OCI-M1 (cell line): ENCODE measurements around the gene TECR.
"Not testable (repeated sequence)": the region's sequence is repeated elsewhere in the genome, so short reads cannot be mapped to it uniquely, and the experiment has no call there.

Experiments
- DNase-seq: peaks from one replicate; lab custom pipeline; 2025; lab: John Stamatoyannopoulos, UW

The TECR gene, protein sequence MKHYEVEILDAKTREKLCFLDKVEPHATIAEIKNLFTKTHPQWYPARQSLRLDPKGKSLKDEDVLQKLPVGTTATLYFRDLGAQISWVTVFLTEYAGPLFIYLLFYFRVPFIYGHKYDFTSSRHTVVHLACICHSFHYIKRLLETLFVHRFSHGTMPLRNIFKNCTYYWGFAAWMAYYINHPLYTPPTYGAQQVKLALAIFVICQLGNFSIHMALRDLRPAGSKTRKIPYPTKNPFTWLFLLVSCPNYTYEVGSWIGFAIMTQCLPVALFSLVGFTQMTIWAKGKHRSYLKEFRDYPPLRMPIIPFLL

DNA sequence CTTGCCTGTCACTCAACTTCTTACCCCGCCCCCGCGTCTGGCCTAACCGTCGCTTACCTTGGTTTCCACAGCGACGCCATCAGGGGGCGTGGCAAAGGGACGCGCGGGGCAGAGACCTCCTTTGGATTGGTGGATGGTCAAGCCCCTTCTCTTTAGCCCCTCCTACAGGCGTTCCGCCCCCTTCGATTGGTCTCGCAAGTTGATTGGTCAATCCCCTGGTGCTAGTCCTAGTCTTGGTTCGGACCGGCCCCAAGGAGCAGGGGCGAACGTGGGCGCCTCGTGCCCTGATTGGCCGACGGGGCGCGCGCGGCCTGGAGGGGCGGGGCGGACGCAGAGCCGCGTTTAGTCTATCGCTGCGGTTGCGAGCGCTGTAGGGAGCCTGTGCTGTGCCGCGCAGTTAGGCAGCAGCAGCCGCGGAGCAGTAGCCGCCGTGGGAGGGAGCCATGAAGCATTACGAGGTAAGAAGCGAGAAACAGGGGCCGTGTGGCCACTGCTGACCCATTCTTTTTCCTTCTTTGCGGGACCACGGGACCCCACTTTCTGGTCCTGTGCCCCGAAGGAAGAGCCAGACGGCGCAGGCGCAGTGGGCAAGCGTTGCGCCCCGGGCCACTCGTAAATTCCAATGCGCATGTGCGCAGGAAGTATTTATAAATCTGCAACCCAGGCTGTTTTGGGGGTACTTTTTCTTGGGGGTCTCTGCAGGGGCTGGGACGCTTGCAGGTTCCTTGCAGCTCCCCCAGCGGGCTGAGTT, at the start of gene TECR:
Gene TECR, plus strand, starts transcription at position 341 of the 751 bp plus-strand sequence. Its CDS starts 103 bp downstream, at position 444.
- peak; percentile 100 for DNase-seq

DNA sequence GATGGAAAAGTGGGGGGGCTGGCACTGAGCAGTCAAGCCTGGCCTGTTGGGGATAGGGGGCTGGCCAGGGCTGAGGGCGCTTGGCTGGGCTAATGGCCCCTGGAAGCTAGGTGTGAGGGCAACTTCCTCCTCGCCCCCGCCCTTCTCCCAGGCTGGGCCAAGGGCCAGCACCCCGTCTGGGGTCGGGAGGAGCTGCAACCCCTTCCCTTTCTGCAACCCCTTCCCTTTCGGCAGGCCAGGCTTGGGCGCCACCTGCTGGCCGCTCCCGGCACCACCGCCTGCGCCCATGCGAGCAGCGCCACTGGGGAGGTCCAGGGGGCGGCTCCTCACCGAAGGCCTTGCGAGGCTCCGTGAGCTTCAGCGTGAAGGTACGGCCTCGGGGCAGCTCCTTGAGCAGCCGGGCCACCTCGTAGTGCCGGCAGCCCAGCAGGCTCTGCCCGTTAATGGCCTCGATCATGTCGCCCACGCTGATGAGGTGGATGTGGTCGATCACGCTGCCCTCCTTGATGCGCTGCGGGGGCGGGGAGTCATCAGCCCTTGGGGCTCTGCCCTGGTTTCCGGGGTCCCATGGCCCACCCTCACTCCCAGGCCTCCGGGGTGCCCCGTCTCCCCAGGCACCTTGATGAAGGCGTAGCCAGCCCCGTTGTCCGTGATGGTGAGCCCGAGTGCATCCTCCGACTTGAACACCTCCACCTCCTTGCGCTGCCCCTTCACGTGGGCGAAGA, 49.3 kb upstream of the TECR start:
- DNase-seq: peak; percentile 87

DNA sequence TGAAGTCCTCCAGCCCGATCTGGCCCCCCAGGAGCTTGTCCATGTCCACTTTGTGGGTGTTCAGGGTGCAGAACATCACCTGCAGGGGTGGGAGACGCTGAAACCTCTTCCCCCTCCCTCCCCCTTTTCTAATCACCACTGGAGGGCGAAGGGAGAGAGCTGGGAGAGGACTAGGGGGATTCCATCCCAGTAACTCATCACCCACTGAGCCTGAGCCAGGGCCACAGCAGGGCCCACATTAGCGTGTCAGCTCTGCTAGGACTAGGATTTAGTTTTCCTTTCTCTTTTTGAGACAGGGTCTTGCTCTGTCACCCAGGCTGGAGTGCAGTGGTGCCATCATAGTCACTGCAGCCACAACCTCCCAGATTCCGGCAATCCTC, 48.7 kb upstream of the TECR start:
- no peak for DNase-seq

DNA sequence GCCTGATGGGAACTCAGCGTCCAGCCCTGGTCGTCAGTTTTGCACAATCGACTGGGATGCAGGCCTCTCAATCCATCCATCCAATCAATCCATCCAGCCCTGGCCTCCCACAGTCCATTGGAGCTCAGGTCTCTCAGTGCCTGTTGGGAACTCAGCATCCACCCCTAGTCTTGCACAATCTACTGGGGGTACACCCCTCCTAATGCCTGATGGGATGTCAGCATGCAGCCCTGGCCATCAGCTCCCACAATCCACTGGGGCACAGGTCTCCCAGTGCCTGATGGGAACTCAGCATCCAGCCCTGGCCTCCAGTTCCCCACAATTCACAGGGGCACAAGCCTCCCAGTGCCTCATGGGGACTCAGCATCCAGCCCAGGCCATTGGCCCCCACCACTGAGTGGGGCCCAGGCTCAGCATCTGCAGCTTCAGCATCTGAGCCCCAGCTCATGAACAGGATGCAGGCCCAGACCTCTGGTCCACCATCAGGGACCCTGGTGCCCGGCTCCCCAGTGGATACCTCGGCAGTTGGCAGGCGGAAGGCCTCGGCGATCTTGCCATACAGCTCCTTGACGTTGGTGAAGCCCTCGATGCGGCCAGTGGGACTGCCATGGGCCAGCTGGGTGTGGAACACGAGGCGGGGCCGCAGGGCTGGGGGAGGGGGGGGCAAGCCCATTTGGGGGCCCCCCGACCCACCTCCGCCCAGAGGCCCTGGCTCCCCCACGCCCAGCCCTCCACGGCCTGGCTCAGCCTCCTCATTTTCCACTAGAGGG, 47.0 kb upstream of the TECR start:
- no peak for DNase-seq

DNA sequence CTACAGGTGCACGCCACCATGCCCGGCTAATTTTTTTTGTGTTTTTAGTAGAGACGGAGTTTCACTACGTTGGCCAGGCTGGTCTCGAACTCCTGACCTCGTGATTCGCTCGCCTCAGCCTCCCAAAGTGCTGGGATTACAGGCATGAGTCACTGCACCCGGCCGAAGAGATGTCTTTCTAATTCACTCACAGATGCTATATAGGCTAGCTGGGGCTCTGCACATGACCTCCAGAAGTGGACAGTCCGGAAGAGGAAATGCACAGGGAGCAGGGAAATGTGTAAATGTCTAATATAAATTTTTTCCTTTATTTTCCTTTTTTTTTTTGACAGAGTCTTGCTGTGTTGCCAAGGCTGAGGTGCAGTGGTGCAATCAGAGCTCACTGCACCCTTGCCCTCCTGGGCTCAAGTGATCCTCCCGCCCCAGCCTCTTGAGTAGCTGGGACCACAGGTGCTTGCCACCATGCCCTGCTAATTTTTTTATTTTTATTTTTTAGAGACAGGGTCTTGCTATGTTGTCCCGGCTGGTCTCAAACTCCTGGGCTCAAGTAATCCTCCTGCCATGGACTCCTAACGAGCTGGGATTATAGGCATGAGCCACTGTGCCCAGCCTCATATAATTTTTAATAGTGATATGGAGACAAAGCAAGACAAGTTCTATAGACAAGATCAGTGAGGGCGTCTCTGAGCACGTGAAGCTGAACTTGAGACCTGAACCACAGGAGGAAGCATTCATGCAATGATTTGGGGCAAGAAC, 41.8 kb upstream of the TECR start:
- DNase-seq: no peak

DNA sequence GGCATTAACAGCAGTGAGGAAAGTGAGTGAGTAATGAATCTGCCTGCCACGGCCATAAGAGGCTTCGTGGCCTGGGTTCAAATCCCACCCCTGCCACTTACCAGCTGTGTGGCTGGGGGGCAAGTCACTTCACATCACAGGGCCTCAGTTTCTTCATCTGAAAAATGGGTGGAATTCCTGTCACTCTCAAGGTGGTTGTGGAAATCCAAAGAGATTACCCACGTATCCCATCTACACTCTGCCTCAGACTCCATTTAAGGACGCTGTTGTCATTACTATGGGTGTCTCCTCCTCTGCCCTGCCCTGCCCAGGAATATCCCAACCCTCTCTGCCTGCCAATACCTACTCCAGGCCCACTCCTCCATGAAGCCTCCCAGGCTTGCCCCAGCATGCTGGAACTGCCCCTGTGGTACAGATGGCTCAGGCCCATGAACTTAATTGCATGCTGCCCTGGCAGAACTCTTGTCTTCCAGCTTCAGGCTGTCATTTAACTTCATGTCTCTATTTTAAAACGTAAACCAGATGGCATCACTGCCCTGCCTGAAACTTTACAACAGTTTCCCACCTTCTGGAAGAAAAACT, 36.5 kb upstream of the TECR start:
- no peak for DNase-seq

DNA sequence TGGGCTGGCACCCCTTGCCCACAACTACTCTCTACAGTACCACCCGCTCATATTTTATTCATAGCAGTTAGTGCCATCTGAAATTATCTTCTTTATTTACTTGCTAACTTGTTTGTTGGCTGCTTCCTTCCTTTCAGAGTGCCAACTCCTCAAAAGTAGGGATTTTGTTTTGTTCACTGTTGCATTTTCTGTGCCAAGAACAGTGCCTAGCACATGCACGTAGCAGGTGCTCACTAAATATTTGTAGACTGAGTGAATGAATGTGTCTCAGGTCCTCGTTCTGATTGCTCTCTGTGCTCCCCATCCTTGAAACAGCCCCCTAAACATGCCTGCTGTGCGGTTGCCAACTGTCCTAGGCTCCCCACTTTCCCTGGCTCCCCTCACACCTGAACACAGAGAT, 35.0 kb upstream of the TECR start:
- DNase-seq: no peak

DNA sequence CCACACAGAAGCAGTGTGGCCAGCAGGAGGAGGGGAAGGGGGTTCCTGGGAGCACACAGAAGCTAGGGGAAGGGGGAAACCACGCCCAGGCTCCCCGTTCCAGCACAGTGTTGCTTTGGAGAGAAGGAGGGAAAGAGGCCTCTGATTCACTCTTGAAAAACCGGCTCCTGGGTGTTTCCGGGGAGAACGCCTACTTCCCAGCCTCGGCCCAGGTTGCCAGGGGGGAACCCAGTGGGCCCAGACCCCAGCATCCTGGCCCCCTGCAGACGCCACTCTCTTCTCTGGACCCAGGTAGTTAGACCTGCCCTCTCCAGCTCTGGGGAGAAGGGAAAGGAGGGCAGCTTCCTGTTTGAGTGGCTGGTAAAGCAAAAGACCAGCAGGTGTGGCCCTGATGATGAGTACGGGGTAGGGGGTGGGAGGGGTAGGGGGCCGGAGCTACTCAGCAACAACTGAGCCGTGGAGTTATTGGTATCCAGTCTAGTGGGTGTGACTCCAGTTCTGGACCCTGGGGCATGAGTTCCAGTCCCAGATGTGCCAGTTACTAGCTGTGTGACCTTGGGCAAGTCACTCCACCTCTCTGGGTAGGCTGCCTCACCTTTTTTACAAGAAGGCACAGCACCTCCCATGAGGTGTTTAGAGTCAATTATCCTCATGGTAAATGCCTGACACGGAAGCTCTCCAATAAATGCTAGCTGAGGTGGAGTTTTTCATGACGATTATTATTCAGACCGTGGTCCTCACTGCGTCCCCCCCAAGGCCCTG, 34.3 kb upstream of the TECR start:
- DNase-seq: no peak

DNA sequence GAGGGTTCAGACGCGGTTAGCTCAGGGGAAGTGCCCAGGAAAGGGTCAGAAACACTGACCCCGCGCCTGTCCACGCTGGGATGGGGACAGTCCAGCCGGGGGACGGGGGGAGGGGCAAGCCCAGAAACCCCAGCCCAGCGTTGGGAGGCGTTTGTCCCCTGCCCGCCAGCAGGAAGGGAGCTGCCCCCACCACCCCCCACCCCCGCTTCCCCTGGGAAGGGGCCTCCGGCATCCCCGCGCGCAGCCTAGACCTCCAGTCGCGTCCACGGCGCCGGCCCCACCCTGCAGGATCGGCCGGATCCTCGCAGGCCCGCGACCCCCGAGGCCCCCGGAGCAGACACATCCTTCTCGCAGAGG, 33.7 kb upstream of the TECR start:
- DNase-seq: peak; percentile 65

DNA sequence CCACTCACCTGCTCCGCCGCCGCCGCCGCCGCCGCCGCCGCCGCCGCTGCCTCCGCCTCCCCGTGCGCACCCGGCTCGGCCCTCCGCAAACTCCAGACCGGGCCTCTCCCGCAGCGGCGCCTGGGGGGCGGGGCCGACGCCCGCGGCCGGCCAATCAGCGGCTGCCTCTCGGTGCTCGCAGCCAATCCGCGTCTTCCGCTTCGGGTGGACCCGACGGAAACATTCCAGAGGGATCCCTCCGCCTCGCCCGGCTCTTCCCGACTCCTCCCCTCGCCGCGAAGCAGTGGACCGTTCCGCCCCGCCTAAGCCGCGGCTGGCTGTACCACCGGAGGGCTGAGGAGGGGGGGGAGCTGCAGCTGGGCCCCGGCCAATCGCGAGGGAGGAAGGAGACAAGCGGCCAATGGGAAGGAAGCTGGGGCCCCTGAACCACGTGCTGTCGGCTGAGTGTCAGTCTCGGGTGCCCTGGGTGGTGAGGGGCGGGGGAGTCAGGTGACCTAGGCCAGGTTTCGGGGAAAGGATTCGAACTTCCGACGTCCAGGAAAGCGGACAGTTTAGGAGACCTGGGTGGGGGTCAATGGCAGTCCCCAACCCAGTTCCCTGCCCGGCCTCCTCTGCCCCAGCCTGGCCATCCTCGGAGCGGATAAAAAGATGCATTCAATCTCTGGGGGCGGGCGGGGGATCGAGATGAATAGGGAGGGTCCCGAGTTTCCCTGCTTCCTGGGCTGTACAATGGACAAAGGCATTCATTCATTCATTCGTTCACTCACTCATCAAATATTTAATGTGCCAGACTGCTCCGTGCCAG, 33.2 kb upstream of the TECR start, which contains the start of gene GIPC1:
Gene GIPC1, minus strand, starts transcription at position 99 of the 805 bp plus-strand sequence. CDS start 13,151 bp downstream, outside the sequence.
- DNase-seq: peak; percentile 100

DNA sequence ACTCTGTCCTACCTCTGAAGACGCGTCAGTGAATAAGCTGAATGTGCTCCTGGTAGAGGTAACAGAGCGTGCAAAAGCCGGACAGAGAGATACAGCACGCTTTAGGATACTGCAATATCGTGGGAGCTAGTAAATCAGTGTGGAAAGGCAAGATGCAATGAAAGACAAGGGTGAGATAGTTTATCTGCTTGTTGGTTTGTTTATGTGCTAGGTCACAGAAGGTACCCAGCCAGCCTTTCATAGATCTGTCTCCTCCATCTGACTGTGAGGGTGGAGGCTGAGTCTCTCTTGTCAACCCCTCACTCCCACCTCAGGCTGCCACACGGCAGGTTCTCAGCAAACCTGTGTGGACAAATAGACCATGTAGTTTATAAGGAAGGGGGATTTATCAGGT, 32.6 kb upstream of the TECR start:
- peak; percentile 76 for DNase-seq

DNA sequence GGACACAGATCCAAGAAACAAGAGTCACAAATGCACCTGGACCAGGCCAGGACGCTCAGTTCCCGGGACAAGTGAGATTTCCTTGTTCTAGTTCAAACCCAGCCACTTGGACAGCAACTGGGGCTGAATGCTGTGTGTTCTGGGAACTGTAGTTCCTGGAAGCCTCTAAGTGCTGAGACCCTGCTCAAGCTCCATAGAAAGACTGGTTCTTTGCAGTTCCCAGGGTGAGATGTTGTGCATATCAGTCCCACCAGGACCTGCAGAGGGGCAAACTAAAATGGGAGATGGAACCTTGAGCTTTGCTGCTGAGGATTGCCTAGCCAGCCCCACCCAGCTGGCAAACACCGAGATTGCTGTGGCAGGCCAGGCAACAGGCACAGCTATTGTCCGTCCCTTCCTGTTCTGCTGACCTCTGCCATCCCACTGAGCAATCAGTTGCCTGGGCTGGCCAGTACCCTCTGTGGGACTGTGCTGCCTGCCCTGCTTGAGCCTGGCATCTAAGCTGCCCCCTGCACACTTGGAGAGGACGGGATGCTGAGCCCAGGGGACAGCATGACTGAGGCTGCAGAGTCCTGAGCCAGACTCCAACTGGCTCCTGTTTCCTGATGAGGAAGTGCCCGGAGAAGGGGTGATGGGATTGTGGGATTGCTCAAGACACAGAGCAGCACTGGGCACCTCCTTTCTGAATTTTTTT, 32.0 kb upstream of the TECR start:
- peak; percentile 82 for DNase-seq

DNA sequence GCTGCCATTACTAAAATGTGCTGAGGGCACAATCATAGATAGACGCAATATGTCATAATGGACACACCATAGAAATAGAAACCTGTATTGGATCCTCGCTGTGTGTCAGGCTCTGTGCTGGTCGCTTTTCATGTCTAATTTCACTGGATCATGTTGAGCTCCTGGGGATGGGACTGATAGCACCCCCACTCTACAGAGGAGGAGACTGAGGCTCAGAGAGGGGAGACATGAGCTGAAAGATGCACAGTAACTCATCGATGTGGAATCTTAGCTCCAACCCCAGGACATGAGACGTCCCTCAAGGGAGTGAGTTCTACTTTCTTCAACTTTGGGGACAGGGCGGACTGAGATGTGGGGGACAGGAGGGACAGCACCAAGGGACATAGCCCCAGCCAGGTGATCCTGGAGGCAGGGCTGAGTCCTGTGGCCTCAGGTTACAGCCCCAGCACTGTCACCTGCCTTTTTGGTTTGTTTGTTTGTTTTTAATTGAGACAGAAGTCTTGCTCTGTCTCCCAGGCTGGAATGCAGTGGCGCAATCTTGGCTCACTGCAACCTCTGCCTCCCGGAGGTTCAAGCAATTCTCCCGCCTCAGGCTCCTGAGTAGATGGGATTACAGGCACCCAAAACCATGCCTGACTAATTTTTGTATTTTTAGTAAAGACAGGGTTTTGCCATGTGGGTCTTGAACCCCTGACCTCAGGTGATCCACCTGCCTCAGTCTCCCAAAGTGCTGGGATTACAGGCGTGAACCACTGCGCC, 26.9 kb upstream of the TECR start:
- DNase-seq: no peak

DNA sequence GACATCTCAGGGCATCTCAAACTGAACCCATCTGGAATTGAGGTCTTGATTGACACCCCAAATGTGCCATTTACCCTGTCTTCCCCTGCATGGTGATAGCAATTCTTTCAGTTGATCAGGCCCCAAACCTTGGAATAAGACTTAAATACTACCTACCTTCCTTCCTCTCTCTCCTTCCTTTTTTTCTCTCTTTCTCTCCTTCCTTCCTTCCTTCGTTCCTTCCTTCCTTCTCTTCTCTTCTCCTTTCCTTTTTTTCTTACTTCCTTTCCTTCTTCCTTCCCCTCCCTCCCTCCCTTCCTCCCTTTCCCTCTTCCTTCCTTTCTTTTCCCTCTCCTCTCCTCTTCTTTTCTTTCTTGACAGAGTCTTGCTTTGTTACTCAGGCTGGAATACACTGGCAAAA, 26.1 kb upstream of the TECR start:
- no peak for DNase-seq

DNA sequence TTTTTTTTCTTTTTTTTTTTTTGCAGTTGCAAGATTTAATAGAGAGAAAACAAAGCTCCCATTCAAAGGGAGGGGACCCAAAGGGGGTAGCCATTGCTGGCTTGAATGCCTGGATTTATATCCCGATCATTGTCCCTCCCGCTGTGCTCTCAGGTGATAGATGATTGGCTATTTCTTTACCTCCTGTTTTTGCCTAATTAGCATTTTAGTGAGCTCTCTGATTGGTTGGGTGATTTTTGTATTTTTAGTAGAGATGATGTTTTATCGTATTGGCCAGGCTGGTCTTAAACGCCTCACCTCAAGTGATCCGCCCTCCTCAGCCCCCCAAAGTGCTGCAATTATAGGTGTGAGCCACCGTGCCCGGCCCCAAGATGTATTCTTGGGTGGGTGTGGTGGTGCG, 24.8 kb upstream of the TECR start:
- DNase-seq: not testable (repeated sequence)

DNA sequence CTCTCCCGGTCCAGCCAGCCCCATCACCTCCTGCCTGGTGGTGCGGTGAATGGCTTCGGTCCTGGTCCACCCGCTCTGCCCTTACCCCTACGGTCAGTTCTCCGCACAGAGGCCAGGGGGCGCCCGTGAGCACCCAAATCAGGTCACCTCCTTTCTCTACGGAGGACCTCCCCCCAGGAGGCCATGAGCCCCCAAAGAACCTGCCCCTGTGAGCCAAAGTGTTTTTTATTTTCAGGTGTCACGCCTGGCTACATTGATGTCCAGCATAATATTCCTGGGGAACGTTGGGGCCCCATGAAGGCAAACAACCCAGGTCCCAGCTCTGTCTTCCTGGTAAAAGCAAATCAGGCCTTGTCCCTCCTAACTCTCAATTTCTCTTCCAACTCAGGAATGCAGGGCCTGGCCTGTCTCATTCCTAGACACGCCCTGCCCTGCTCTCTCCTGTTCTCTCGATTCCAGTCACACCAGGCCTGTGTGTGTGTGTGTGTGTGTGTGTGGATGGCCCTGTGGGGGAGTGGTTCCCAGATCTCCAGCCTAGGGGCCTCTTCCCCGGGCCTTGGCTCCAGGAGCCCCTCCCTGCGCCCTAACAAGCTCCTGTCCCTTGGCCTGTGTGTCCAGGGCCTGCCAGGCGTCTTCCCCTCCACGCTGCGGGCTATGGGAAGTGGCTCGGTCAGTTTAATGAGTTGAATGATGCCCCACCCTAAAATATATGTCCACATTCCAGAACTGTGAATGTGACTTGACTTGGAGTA, 23.7 kb upstream of the TECR start:
- peak; percentile 82 for DNase-seq
